ENCODE data around the gene TIPRL.

TIPRL gene

GRCh38 chr1:168159251-168159650 is 19.5 kb upstream of the TIPRL start:
- no CpG with 5 or more reads among the region's 1 CpG for WGBS (ENCODE audit: insufficient coverage, insufficient read length)
- H3K27me3 ChIP-seq (ENCODE audit: control insufficient read depth, insufficient read depth, low read length), result no peaks in the 10 kb centered on the region
- no peak overlapping the region for H3K4me3 ChIP-seq (ENCODE audit: low read length)
- H3K9me3 ChIP-seq (ENCODE audit: control insufficient read depth, insufficient read depth, low read length), result no peaks in the 10 kb centered on the region
- H3K4me1 ChIP-seq (ENCODE audit: control insufficient read depth, insufficient read depth, low read length), result no peaks in the 10 kb centered on the region
- H3K36me3 ChIP-seq (ENCODE audit: control insufficient read depth, insufficient read depth, low read length), result no peaks in the 10 kb centered on the region
- H3K27ac ChIP-seq (ENCODE audit: low read length), result no peak overlapping the region
- no peak for DNase-seq (ENCODE audit: low read depth, low spot score)

- no CpG with 5 or more reads among the region's 1 CpG for WGBS (ENCODE audit: insufficient coverage, insufficient read length)
These were observed 18.8 kb upstream of the TIPRL start for GRCh38 chr1:168159979-168160378.

DNA sequence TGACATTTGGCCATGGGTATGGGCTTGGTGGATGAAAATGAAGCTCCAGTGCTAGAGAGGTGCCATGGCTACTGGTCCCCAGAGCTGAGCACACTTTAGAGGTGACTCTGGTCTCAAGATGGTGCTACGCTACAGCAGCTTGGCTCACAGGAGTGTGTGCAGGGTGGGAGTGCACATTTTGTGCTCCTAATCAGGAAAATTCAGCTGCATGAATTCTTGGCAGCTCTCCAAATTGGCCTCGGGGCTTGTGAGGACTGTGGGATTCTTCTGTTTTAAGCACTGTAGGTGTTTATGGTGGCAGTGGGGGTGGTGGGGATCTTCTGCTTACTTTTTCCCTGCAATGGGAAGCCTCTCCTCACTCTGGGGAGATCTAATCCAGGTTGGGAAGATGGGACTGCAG is 17.3 kb upstream of the TIPRL start:
- Histone ChIP-seq H3K27ac (ENCODE audit: low read length) (no peak overlapping the region), H3K27me3 (ENCODE audit: control insufficient read depth, insufficient read depth, low read length) (no peaks in the 10 kb centered on the region), H3K4me3 (ENCODE audit: low read length) (no peak overlapping the region), H3K36me3 (ENCODE audit: control insufficient read depth, insufficient read depth, low read length) (no peaks in the 10 kb centered on the region), H3K4me1 (ENCODE audit: control insufficient read depth, insufficient read depth, low read length) (no peaks in the 10 kb centered on the region), H3K9me3 (ENCODE audit: control insufficient read depth, insufficient read depth, low read length) (no peaks in the 10 kb centered on the region)
- no CpG with 5 or more reads among the region's 2 CpGs for WGBS (ENCODE audit: insufficient coverage, insufficient read length)
- DNase-seq (ENCODE audit: low read depth, low spot score), result no peak

More at GRCh38 chr1:168159979-168160378, 18.8 kb upstream of the TIPRL start:
- no peaks in the 10 kb centered on the region for H3K9me3 ChIP-seq (ENCODE audit: control insufficient read depth, insufficient read depth, low read length)
- no peaks in the 10 kb centered on the region for H3K36me3 ChIP-seq (ENCODE audit: control insufficient read depth, insufficient read depth, low read length)
- DNase-seq (ENCODE audit: low read depth, low spot score), result no peak
- H3K27ac ChIP-seq (ENCODE audit: low read length), result no peak overlapping the region
- no peaks in the 10 kb centered on the region for H3K27me3 ChIP-seq (ENCODE audit: control insufficient read depth, insufficient read depth, low read length)
- H3K4me3 ChIP-seq (ENCODE audit: low read length), result no peak overlapping the region
- no peaks in the 10 kb centered on the region for H3K4me1 ChIP-seq (ENCODE audit: control insufficient read depth, insufficient read depth, low read length)

GRCh38 chr1:168163670-168164069 is 15.1 kb upstream of the TIPRL start:
- H3K27ac ChIP-seq (ENCODE audit: low read length), result no peak overlapping the region
- WGBS (ENCODE audit: insufficient coverage, insufficient read length), result no CpG with 5 or more reads among the region's 3 CpGs
- no peaks in the 10 kb centered on the region for H3K4me1 ChIP-seq (ENCODE audit: control insufficient read depth, insufficient read depth, low read length)
- no peaks in the 10 kb centered on the region for H3K36me3 ChIP-seq (ENCODE audit: control insufficient read depth, insufficient read depth, low read length)
- no peaks in the 10 kb centered on the region for H3K9me3 ChIP-seq (ENCODE audit: control insufficient read depth, insufficient read depth, low read length)
- DNase-seq (ENCODE audit: low read depth, low spot score), result no peak
- H3K27me3 ChIP-seq (ENCODE audit: control insufficient read depth, insufficient read depth, low read length), result no peaks in the 10 kb centered on the region
- no peak overlapping the region for H3K4me3 ChIP-seq (ENCODE audit: low read length)

DNA sequence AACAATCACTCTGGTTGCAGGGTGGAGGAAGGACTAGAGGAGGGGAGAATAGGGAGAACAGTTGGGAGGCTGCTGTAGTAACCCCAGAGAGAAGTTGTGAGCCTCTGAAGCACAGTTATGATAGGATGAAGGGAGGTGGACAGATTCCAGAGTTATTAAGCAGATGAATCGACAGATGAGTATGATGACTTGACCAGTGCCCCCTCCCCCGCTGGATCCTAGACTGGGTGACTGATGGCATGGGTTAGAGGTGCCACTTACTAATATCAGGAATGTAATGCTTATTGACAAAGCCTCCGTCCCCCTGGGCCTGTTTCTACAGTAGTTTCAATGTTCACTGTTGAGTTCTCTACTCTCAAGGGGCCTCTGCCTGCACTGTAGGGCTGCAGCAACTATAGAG is 14.0 kb upstream of the TIPRL start:
- WGBS (ENCODE audit: insufficient coverage, insufficient read length), result no CpG with 5 or more reads among the region's 3 CpGs
- Histone ChIP-seq H3K27me3 (ENCODE audit: control insufficient read depth, insufficient read depth, low read length) (no peaks in the 10 kb centered on the region), H3K4me1 (ENCODE audit: control insufficient read depth, insufficient read depth, low read length) (no peaks in the 10 kb centered on the region), H3K27ac (ENCODE audit: low read length) (no peak overlapping the region), H3K9me3 (ENCODE audit: control insufficient read depth, insufficient read depth, low read length) (no peaks in the 10 kb centered on the region), H3K36me3 (ENCODE audit: control insufficient read depth, insufficient read depth, low read length) (no peaks in the 10 kb centered on the region), H3K4me3 (ENCODE audit: low read length) (no peak overlapping the region)
- DNase-seq (ENCODE audit: low read depth, low spot score), result no peak

- H3K4me1 ChIP-seq (ENCODE audit: control insufficient read depth, insufficient read depth, low read length), result no peaks in the 10 kb centered on the region
- WGBS (ENCODE audit: insufficient coverage, insufficient read length), result no CpG with 5 or more reads among the region's 2 CpGs
- H3K36me3 ChIP-seq (ENCODE audit: control insufficient read depth, insufficient read depth, low read length), result no peaks in the 10 kb centered on the region
- H3K27me3 ChIP-seq (ENCODE audit: control insufficient read depth, insufficient read depth, low read length), result no peaks in the 10 kb centered on the region
- DNase-seq (ENCODE audit: low read depth, low spot score), result no peak
- no peak overlapping the region for H3K4me3 ChIP-seq (ENCODE audit: low read length)
- H3K27ac ChIP-seq (ENCODE audit: low read length), result no peak overlapping the region
- no peaks in the 10 kb centered on the region for H3K9me3 ChIP-seq (ENCODE audit: control insufficient read depth, insufficient read depth, low read length)
These were observed 11.0 kb upstream of the TIPRL start for GRCh38 chr1:168167806-168168205.

DNA sequence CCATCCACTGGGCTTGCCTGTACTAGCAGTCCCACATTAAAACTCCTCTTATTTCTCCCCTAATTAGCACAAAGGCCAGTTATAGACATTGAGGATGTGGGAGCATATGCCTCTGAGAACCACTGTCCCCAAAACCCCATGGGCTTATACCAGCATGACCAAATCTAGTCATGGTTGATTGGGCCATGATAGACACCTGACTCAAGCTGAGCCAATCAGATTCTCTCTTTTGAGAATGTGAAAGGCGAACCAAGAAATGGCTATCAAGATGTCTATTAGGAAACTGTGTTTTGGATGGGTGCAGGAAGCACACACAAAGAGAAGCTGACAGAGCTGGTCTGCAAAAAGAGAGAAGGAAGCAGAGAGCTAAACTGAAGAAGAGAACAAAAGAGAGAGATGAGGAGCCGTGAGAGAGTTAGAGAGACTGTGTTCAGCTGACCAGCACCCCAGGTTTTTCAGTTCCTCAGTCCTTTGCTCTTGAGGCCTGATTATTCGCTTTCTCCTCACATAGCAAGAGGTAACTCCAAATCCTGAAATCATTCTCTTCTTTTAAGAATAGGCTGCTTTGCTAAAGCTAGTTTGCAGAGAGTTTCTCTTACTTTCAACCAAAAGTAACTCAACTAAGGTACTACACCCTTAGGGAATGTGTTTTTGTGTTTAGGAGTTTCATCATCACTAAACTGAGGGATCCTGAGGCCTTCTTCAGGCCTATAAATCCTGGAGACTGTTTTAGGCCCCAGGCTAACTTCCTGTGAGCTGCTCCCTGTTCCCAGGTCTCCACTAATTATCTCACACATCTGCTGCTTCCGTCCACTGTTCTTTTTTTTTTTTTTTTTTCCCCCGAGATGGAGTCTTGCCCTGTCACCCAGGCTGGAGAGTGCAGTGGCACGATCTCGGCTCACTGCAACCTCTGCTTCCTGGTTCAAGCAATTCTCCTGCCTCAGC is 7.9 kb upstream of the TIPRL start:
- H3K9me3 ChIP-seq (ENCODE audit: control insufficient read depth, insufficient read depth, low read length), result no peaks in the 10 kb centered on the region
- DNase-seq (ENCODE audit: low read depth, low spot score), result no peak

GRCh38 chr1:168172250-168172915 is 6.4 kb upstream of the TIPRL start:
- no peak overlapping the region for H3K27ac ChIP-seq (ENCODE audit: low read length)
- H3K36me3 ChIP-seq (ENCODE audit: control insufficient read depth, insufficient read depth, low read length), result no peaks in the 10 kb centered on the region
- H3K9me3 ChIP-seq (ENCODE audit: control insufficient read depth, insufficient read depth, low read length), result no peaks in the 10 kb centered on the region
- no peaks in the 10 kb centered on the region for H3K4me1 ChIP-seq (ENCODE audit: control insufficient read depth, insufficient read depth, low read length)
- no peaks in the 10 kb centered on the region for H3K27me3 ChIP-seq (ENCODE audit: control insufficient read depth, insufficient read depth, low read length)
- no peak overlapping the region for H3K4me3 ChIP-seq (ENCODE audit: low read length)
- DNase-seq (ENCODE audit: low read depth, low spot score), result no peak
- WGBS (ENCODE audit: insufficient coverage, insufficient read length), result no CpG with 5 or more reads among the region's 3 CpGs

More for the DNA sequence above, 7.9 kb upstream of the TIPRL start:
- WGBS (ENCODE audit: insufficient coverage, insufficient read length), result no CpG with 5 or more reads among the region's 7 CpGs
- no peaks in the 10 kb centered on the region for H3K36me3 ChIP-seq (ENCODE audit: control insufficient read depth, insufficient read depth, low read length)
- H3K4me3 ChIP-seq (ENCODE audit: low read length), result no peak overlapping the region
- H3K4me1 ChIP-seq (ENCODE audit: control insufficient read depth, insufficient read depth, low read length), result no peaks in the 10 kb centered on the region
- H3K27me3 ChIP-seq (ENCODE audit: control insufficient read depth, insufficient read depth, low read length), result no peaks in the 10 kb centered on the region
- H3K27ac ChIP-seq (ENCODE audit: low read length), result no peak overlapping the region

- H3K4me1 ChIP-seq (ENCODE audit: control insufficient read depth, insufficient read depth, low read length), result no peaks in the 10 kb centered on the region
These were observed 530 bp upstream of the TIPRL start for GRCh38 chr1:168178227-168178637.

GRCh38 chr1:168179438-168180147 is 831 bp downstream of the TIPRL start:
- Histone ChIP-seq H3K4me3 (ENCODE audit: low read length) (peak overlapping the region; percentile 90; the same call in 1 of the 2 replicates), H3K4me1 (ENCODE audit: control insufficient read depth, insufficient read depth, low read length) (no peaks in the 10 kb centered on the region; the same call in 1 of the 2 replicates), H3K36me3 (ENCODE audit: control insufficient read depth, insufficient read depth, low read length) (no peaks in the 10 kb centered on the region), H3K27me3 (ENCODE audit: control insufficient read depth, insufficient read depth, low read length) (no peaks in the 10 kb centered on the region), H3K9me3 (ENCODE audit: control insufficient read depth, insufficient read depth, low read length) (no peaks in the 10 kb centered on the region), H3K27ac (ENCODE audit: low read length) (no peak overlapping the region)
- WGBS (ENCODE audit: insufficient coverage, insufficient read length), result no CpG with 5 or more reads among the region's 20 CpGs
- no peak for DNase-seq (ENCODE audit: low read depth, low spot score)

More at GRCh38 chr1:168178227-168178637, 530 bp upstream of the TIPRL start:
- H3K27ac ChIP-seq (ENCODE audit: low read length), result no peak overlapping the region
- no peak for DNase-seq (ENCODE audit: low read depth, low spot score)
- no peaks in the 10 kb centered on the region for H3K36me3 ChIP-seq (ENCODE audit: control insufficient read depth, insufficient read depth, low read length)
- no peak overlapping the region; the same call in 1 of the 2 replicates for H3K4me3 ChIP-seq (ENCODE audit: low read length)
- no peaks in the 10 kb centered on the region for H3K9me3 ChIP-seq (ENCODE audit: control insufficient read depth, insufficient read depth, low read length)
- no CpG with 5 or more reads among the region's 5 CpGs for WGBS (ENCODE audit: insufficient coverage, insufficient read length)
- no peaks in the 10 kb centered on the region for H3K27me3 ChIP-seq (ENCODE audit: control insufficient read depth, insufficient read depth, low read length)

Measured in iPS DF 6.9 (cell line).